Measurements from ENCODE around the gene ARHGEF2.

DNA sequence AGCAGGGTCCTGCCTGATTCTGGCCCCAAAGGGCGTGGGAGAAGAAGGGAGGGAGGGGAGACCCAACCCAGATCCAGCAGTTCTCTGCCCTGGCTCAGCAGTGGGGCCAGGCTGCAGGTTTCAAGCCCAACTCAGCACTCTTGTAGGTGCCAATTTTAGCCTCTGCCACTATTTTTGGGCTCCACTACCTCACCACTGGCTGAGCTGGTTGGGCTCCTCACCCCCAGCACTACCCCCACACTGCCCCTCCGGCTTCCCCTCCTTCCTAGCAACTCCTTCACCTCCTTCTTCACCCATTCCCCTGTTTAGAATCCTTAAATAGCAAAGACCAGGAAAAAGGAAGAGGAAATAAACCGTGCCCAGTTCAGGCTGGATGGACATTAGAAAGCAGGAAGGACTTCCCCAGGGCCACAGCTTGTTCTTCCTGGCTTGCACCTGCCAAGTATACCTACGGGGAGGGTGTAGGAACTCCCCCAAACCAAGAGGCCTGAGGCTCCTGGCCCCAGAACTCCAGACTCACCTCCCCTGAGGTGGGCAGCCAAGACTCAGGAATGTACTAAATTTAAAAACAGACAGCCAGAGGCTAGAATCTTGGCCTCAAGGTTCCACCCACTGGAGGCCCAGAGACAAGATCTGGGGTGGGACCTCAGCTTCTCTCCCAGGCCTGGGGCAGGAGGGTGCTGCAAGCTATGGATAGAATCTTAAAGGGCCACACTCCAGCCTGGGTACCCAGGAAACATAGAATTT is 1.4 kb upstream of the ARHGEF2 start:
- no peak for TF ChIP-seq EZH2phosphoT487 (IDR thresholded peaks at IDR 0.05; ENCODE audit: insufficient read depth, low read depth)
- TF ChIP-seq EZH2 (IDR thresholded peaks at IDR 0.05; ENCODE audit: insufficient read depth, poor library complexity, severe bottlenecking), result no peak

Data from GM23248 (cell line).